Measurements from ENCODE around the gene DOCK9.

Gene DOCK9

GRCh38 chr13:98951266-98951665 is 26.6 kb downstream of the DOCK9 start:
- no peaks in the 10 kb centered on the region for H3K9me3 Mint-ChIP-seq
- ATAC-seq (no peak), DNase-seq (no peak)
- no peak overlapping the region for H3K27ac Mint-ChIP-seq
- no peaks in the 10 kb centered on the region for H3K27me3 Mint-ChIP-seq
- peaks cover 8% of the 10 kb centered on the region for H3K4me1 Mint-ChIP-seq
- H3K4me3 Mint-ChIP-seq = no peak overlapping the region

GRCh38 chr13:98950705-98951104 is 27.2 kb downstream of the DOCK9 start:
- H3K27ac Mint-ChIP-seq = no peak overlapping the region
- peaks cover 8% of the 10 kb centered on the region for H3K4me1 Mint-ChIP-seq
- no peaks in the 10 kb centered on the region for H3K27me3 Mint-ChIP-seq
- ATAC-seq (no peak), DNase-seq (no peak)
- H3K9me3 Mint-ChIP-seq = no peaks in the 10 kb centered on the region
- no peak overlapping the region for H3K4me3 Mint-ChIP-seq

GRCh38 chr13:98947925-98948324 is 29.9 kb downstream of the DOCK9 start:
- H3K4me3 Mint-ChIP-seq = no peak overlapping the region
- DNase-seq (no peak), ATAC-seq (no peak)
- H3K4me1 Mint-ChIP-seq = peaks cover 8% of the 10 kb centered on the region
- H3K27ac Mint-ChIP-seq = no peak overlapping the region
- H3K9me3 Mint-ChIP-seq = no peaks in the 10 kb centered on the region
- H3K27me3 Mint-ChIP-seq = no peaks in the 10 kb centered on the region

- Mint-ChIP-seq H3K4me3 (no peak overlapping the region), H3K27ac (peak overlapping the region in 1 of 2 donors; percentile 46), H3K9me3 (no peaks in the 10 kb centered on the region), H3K4me1 (peaks cover 8% of the 10 kb centered on the region), H3K27me3 (no peaks in the 10 kb centered on the region)
- ATAC-seq (no peak), DNase-seq (no peak)
These were observed 31.8 kb downstream of the DOCK9 start for GRCh38 chr13:98945863-98946605.

- no peaks in the 10 kb centered on the region for H3K9me3 Mint-ChIP-seq
- ATAC-seq (no peak), DNase-seq (no peak)
- H3K27me3 Mint-ChIP-seq = no peaks in the 10 kb centered on the region
- H3K27ac Mint-ChIP-seq = peak overlapping the region in 1 of 2 donors; percentile 72
- H3K4me1 Mint-ChIP-seq = peaks cover 8% of the 10 kb centered on the region
- no peak overlapping the region for H3K4me3 Mint-ChIP-seq
These were observed 33.5 kb downstream of the DOCK9 start for GRCh38 chr13:98944336-98944735.

- H3K27ac Mint-ChIP-seq = no peak overlapping the region
These were observed 34.9 kb downstream of the DOCK9 start for GRCh38 chr13:98942997-98943396.

GRCh38 chr13:98942485-98942884 is 35.4 kb downstream of the DOCK9 start:
- Mint-ChIP-seq H3K4me1 (peaks cover 4% of the 10 kb centered on the region), H3K4me3 (no peak overlapping the region), H3K27ac (no peak overlapping the region), H3K9me3 (no peaks in the 10 kb centered on the region), H3K27me3 (no peaks in the 10 kb centered on the region)
- ATAC-seq (no peak), DNase-seq (no peak)

More at GRCh38 chr13:98942997-98943396, 34.9 kb downstream of the DOCK9 start:
- ATAC-seq (no peak), DNase-seq (no peak)
- peaks cover 4% of the 10 kb centered on the region for H3K4me1 Mint-ChIP-seq
- no peaks in the 10 kb centered on the region for H3K9me3 Mint-ChIP-seq
- H3K4me3 Mint-ChIP-seq = no peak overlapping the region
- no peaks in the 10 kb centered on the region for H3K27me3 Mint-ChIP-seq

GRCh38 chr13:98941536-98941935 is 36.3 kb downstream of the DOCK9 start:
- Mint-ChIP-seq H3K4me3 (no peak overlapping the region), H3K4me1 (peaks cover 4% of the 10 kb centered on the region), H3K27me3 (no peaks in the 10 kb centered on the region), H3K9me3 (no peaks in the 10 kb centered on the region), H3K27ac (no peak overlapping the region)
- DNase-seq (no peak), ATAC-seq (no peak)

- Mint-ChIP-seq H3K27me3 (no peaks in the 10 kb centered on the region), H3K4me1 (peaks cover 4% of the 10 kb centered on the region), H3K4me3 (no peak overlapping the region), H3K27ac (no peak overlapping the region), H3K9me3 (peaks cover 0 to 3% of the 10 kb centered on the region in 2 donors)
- no peak for DNase-seq
- no peak for ATAC-seq
These were observed 36.7 kb downstream of the DOCK9 start for GRCh38 chr13:98941126-98941525.

- Mint-ChIP-seq H3K27ac (no peak overlapping the region), H3K9me3 (peaks cover 0 to 7% of the 10 kb centered on the region in 2 donors), H3K27me3 (no peaks in the 10 kb centered on the region), H3K4me3 (no peak overlapping the region), H3K4me1 (peaks cover 4% of the 10 kb centered on the region)
- ATAC-seq (no peak), DNase-seq (no peak)
These were observed 37.4 kb downstream of the DOCK9 start for GRCh38 chr13:98940325-98941001.

GRCh38 chr13:98939660-98940191 is 38.1 kb downstream of the DOCK9 start:
- Mint-ChIP-seq H3K27ac (no peak overlapping the region), H3K4me1 (peaks cover 4% of the 10 kb centered on the region), H3K27me3 (no peaks in the 10 kb centered on the region), H3K9me3 (peaks cover 4 to 12% of the 10 kb centered on the region in 2 donors), H3K4me3 (no peak overlapping the region)
- DNase-seq (no peak), ATAC-seq (no peak)

- peaks cover 10 to 21% of the 10 kb centered on the region in 2 donors for H3K9me3 Mint-ChIP-seq
- no peaks in the 10 kb centered on the region for H3K27me3 Mint-ChIP-seq
- H3K4me3 Mint-ChIP-seq = no peak overlapping the region
- H3K27ac Mint-ChIP-seq = peak overlapping the region in 1 of 2 donors; percentile 36
- DNase-seq (no peak), ATAC-seq (peak; percentile 15)
- peaks cover 4% of the 10 kb centered on the region for H3K4me1 Mint-ChIP-seq
These were observed 39.1 kb downstream of the DOCK9 start for GRCh38 chr13:98938801-98939200.

- ATAC-seq = no peak
These were observed 39.9 kb downstream of the DOCK9 start for GRCh38 chr13:98937911-98938381.

GRCh38 chr13:98934243-98934642 is 43.6 kb downstream of the DOCK9 start:
- no peak overlapping the region for H3K27ac Mint-ChIP-seq

More at GRCh38 chr13:98937911-98938381, 39.9 kb downstream of the DOCK9 start:
- no peak for DNase-seq
- no peak overlapping the region for H3K4me3 Mint-ChIP-seq
- H3K27ac Mint-ChIP-seq = no peak overlapping the region
- H3K4me1 Mint-ChIP-seq = peaks cover 4% of the 10 kb centered on the region
- H3K9me3 Mint-ChIP-seq = peaks cover 15 to 27% of the 10 kb centered on the region in 2 donors
- no peaks in the 10 kb centered on the region for H3K27me3 Mint-ChIP-seq

GRCh38 chr13:98930151-98930591 is 47.7 kb downstream of the DOCK9 start:
- peak overlapping the region; percentile 95 to 97 for H3K27ac Mint-ChIP-seq
- peak overlapping the region; percentile 77 to 80 for H3K4me3 Mint-ChIP-seq
- peaks cover 15 to 20% of the 10 kb centered on the region in 2 donors for H3K9me3 Mint-ChIP-seq
- no peak for DNase-seq
- H3K27me3 Mint-ChIP-seq = no peaks in the 10 kb centered on the region
- ATAC-seq = peak; percentile 43
- peaks cover 8% of the 10 kb centered on the region for H3K4me1 Mint-ChIP-seq

More at GRCh38 chr13:98934243-98934642, 43.6 kb downstream of the DOCK9 start:
- DNase-seq (no peak), ATAC-seq (no peak)
- no peak overlapping the region for H3K4me3 Mint-ChIP-seq
- no peaks in the 10 kb centered on the region for H3K27me3 Mint-ChIP-seq
- H3K9me3 Mint-ChIP-seq = peaks cover 15 to 27% of the 10 kb centered on the region in 2 donors
- H3K4me1 Mint-ChIP-seq = peaks cover 13% of the 10 kb centered on the region
